Keratinocyte (primary cell): ENCODE results near the gene ADNP2. TPM values are rescaled to one million over a fixed set of nuclear protein-coding genes. Genes with fewer than 3 reads are reported as not detected.
A peak's percentile ranks its signal among the peaks of the same experiment; 100 is the strongest.

Experiments used
- DNase-seq: peaks from one replicate; pipeline ENCODE4 v3.0.0-alpha.2; 2011; ENCODE audit warnings: low read depth, missing footprints, low spot score
- FAIRE-seq: peaks from 2 replicates; lab custom pipeline; 2011; peaks lifted over from hg19 to GRCh38; lab: Jason Lieb, UNC
- H2AFZ ChIP-seq: 2 replicates; pipeline ENCODE4 v1.6.0; 2012; ENCODE audit warnings: low read length, control low read depth, inconsistent platforms; ENCODE audit not compliant: control insufficient read depth
- H3K27ac ChIP-seq: 2 replicates; pipeline ENCODE4 v1.5.1; 2011; ENCODE audit warnings: low read length; ENCODE audit not compliant: control insufficient read depth, insufficient read depth
- H3K27me3 ChIP-seq: 3 replicates; pipeline ENCODE4 v1.6.0; 2011; ENCODE audit warnings: low read length; ENCODE audit not compliant: control insufficient read depth, insufficient read depth; ENCODE audit errors: extremely low read depth
- H3K36me3 ChIP-seq, 2 experiments: 2 replicates in 1 of 2; 3 replicates in 1 of 2; pipeline ENCODE4 v1.5.1; 2011; ENCODE audit warnings: low read length in 2 of 2, mild to moderate bottlenecking in 1 of 2; ENCODE audit not compliant: control insufficient read depth in 2 of 2, insufficient read depth in 2 of 2; ENCODE audit errors: extremely low read depth in 1 of 2
- H3K4me1 ChIP-seq: 3 replicates; pipeline ENCODE4 v1.5.1; 2011; ENCODE audit warnings: low read length; ENCODE audit not compliant: control insufficient read depth, insufficient read depth; ENCODE audit errors: extremely low read depth
- H3K4me2 ChIP-seq: 3 replicates; pipeline ENCODE4 v1.6.0; 2011; ENCODE audit warnings: low read depth, low read length; ENCODE audit not compliant: control insufficient read depth, insufficient read depth; ENCODE audit errors: extremely low read depth
- H3K4me3 ChIP-seq, 3 experiments: fragments of 200-600 bp in 1 of 3; sonication (generic) in 1 of 3; 2 replicates in 2 of 3; 3 replicates in 1 of 3; pipeline ENCODE4 v1.5.1; 2011 to 2016; ENCODE audit warnings: low read length in 3 of 3, mild to moderate bottlenecking in 3 of 3, control low read depth in 2 of 3, inconsistent platforms in 1 of 3, low read depth in 1 of 3, mixed read lengths in 1 of 3, mixed run types in 1 of 3, moderate library complexity in 1 of 3; ENCODE audit not compliant: control insufficient read depth in 2 of 3, insufficient read depth in 2 of 3; ENCODE audit errors: extremely low read depth in 1 of 3
- H3K79me2 ChIP-seq: 2 replicates; pipeline ENCODE4 v1.6.0; 2012; ENCODE audit warnings: low read length; ENCODE audit not compliant: control insufficient read depth, insufficient read depth
- H3K9ac ChIP-seq: 3 replicates; pipeline ENCODE4 v1.6.0; 2011; ENCODE audit warnings: low read length; ENCODE audit not compliant: control insufficient read depth, insufficient read depth; ENCODE audit errors: extremely low read depth
- H3K9me1 ChIP-seq: 3 replicates; pipeline ENCODE4 v1.6.0; 2011; ENCODE audit warnings: low read length; ENCODE audit not compliant: control insufficient read depth, insufficient read depth; ENCODE audit errors: extremely low read depth
- H3K9me3 ChIP-seq: 2 replicates; pipeline ENCODE4 v1.5.1; 2012; ENCODE audit warnings: low read depth, low read length; ENCODE audit not compliant: control insufficient read depth
- H4K20me1 ChIP-seq: 3 replicates; pipeline ENCODE4 v1.6.0; 2011; ENCODE audit warnings: low read length; ENCODE audit not compliant: control insufficient read depth, insufficient read depth; ENCODE audit errors: extremely low read depth
- CTCF ChIP-seq, 3 experiments: IDR thresholded peaks in 1 of 3; conservative IDR thresholded peaks in 1 of 3; optimal IDR thresholded peaks in 1 of 3; 2 replicates in 2 of 3; 3 replicates in 1 of 3; pipeline versions ENCODE3 to v1.5.1; 2011; ENCODE audit warnings: low read length in 3 of 3, mild to moderate bottlenecking in 3 of 3, moderate library complexity in 2 of 3, control low read depth in 1 of 3, inconsistent platforms in 1 of 3; ENCODE audit not compliant: insufficient read depth in 2 of 3; ENCODE audit errors: extremely low read depth in 1 of 3
- EZH2 ChIP-seq: IDR thresholded peaks from one replicate; pipeline ENCODE4 v1.6.1; 2012; ENCODE audit warnings: inconsistent platforms, mild to moderate bottlenecking, low read length, moderate library complexity
- dilution Hi-C: fragments of 300-500 bp; cut with MboI; formaldehyde crosslinking; loops from one replicate; pipeline ENCODE4 v1.7.0; 2020; ENCODE audit warnings: low sequenced_read_pairs; ENCODE audit not compliant: extremely low pct_ligation_motif_present
- polyA plus RNA-seq, 5 experiments: library from polyadenylated mRNA; depleted of rRNA in 3 of 5; stranded (reverse) in 3 of 5; stranded (forward) in 1 of 5; unstranded in 1 of 5; fragments of >200 nt; gene quantifications; 1 replicate in 1 of 5; 2 replicates in 3 of 5; 3 replicates in 1 of 5; pipeline versions ENCODE4 v1.2.1 to v1.2.3, GENCODE V29; 2011 to 2012; ENCODE audit warnings: missing spikeins in 2 of 5, low read depth in 1 of 5, low replicate concordance in 1 of 5

ADNP2 gene
- polyA plus RNA-seq, 1 donor (not counting 4 experiments of a cell fraction or from before 2014, with no cell fraction given) = 11.3 TPM

- Histone ChIP-seq H3K4me3 (peak overlapping the region; percentile 73 to 84 (median 81)), H3K27me3 (no peaks in the 10 kb centered on the region), H3K9me3 (no peaks in the 10 kb centered on the region), H3K9ac (peak overlapping the region; percentile 81), H3K4me1 (peaks cover 12% of the 10 kb centered on the region), H3K27ac (peak overlapping the region; percentile 86), H3K9me1 (no peaks in the 10 kb centered on the region), H4K20me1 (peaks cover 12% of the 10 kb centered on the region), H2AFZ (peak overlapping the region; percentile 66), H3K79me2 (peaks cover 51% of the 10 kb centered on the region), H3K36me3 (no peaks in the 10 kb centered on the region), H3K4me2 (peak overlapping the region; percentile 94)
- FAIRE-seq = no peak
- no peak for TF ChIP-seq EZH2
- no peak for TF ChIP-seq CTCF (optimal IDR thresholded peaks at IDR 0.05 in 1 of 3, IDR thresholded peaks at IDR 0.05 in 1 of 3, conservative IDR thresholded peaks at IDR 0.05 in 1 of 3; ENCODE audit: extremely low read depth in 1 of 3, insufficient read depth in 2 of 3, low read length in 3 of 3)
- DNase-seq = no peak
- dilution Hi-C loops = no loop called here
These were observed 615 bp downstream of the ADNP2 start for GRCh38 chr18:80109676-80110078.

GRCh38 chr18:80112624-80113248 is 3.7 kb downstream of the ADNP2 start:
- H3K4me2 ChIP-seq = no peak overlapping the region
- no peaks in the 10 kb centered on the region for H3K9me1 ChIP-seq
- peaks cover 12% of the 10 kb centered on the region for H3K4me1 ChIP-seq
- H3K79me2 ChIP-seq = peaks cover 82% of the 10 kb centered on the region
- no peak overlapping the region for H2AFZ ChIP-seq
- no peak for TF ChIP-seq CTCF (optimal IDR thresholded peaks at IDR 0.05 in 1 of 3, IDR thresholded peaks at IDR 0.05 in 1 of 3, conservative IDR thresholded peaks at IDR 0.05 in 1 of 3; ENCODE audit: extremely low read depth in 1 of 3, insufficient read depth in 2 of 3, low read length in 3 of 3)
- TF ChIP-seq EZH2 = no peak
- no peak for FAIRE-seq
- H4K20me1 ChIP-seq = peaks cover 18% of the 10 kb centered on the region
- no peak overlapping the region for H3K4me3 ChIP-seq
- no peak for DNase-seq
- H3K27me3 ChIP-seq = no peaks in the 10 kb centered on the region
- no peak overlapping the region for H3K27ac ChIP-seq
- dilution Hi-C loops = no loop called here
- H3K9ac ChIP-seq = no peak overlapping the region
- H3K36me3 ChIP-seq = peaks cover 0 to 3% of the 10 kb centered on the region in 2 experiments
- no peaks in the 10 kb centered on the region for H3K9me3 ChIP-seq
